IPS-NIHi7 (cell line): ENCODE results near the gene UBE2A.

Experiments
- DNase-seq: peaks from one replicate; pipeline ENCODE4 v3.0.0; 2012; ENCODE audit warnings: mixed read lengths; ENCODE audit errors: extremely low spot score

Gene UBE2A

DNA sequence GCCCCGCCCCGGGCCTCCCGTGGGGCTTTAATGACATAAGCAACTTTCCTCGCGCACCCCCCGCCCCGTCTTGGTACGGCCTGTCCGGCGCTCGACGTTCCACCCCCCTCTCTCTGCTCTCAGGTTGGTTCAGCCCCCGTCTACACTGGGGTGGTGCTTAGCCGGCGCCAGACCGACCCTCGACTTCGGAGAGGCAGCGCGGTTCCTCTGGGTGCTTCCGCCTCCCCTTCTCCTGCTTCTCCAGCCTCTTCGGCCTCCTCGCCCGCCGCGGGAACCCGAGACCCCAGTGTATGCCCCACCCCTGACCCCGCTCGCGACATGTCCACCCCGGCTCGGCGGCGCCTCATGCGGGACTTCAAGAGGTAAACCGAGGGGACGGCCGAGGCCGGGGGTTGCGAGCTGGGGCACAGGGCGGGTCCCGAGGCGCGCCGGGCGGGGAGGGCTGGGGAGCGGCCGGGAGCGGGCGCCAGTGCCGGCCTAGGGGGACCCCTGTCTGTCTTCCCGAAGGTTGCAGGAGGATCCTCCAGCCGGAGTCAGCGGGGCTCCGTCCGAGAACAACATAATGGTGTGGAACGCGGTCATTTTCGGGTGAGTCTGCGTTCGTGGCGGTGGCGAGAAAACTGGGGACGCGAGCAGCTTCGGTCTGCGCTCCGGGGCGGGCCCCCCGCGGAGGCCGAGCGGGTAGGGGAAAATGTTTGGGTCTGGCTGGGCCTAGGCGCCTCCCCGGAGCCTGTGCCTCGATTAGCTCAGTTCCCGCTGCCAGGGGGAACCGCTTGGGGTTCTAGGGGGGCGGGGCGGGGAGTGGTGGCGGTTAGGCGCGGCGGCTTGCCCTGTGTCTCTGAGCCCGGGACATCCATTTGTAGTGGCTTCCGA, at the start of gene UBE2A:
UBE2A (plus strand) TSS at position 170 of the 873 bp plus-strand sequence; CDS start at position 319, 149 bp downstream.
- peak; percentile 87 for DNase-seq

DNA sequence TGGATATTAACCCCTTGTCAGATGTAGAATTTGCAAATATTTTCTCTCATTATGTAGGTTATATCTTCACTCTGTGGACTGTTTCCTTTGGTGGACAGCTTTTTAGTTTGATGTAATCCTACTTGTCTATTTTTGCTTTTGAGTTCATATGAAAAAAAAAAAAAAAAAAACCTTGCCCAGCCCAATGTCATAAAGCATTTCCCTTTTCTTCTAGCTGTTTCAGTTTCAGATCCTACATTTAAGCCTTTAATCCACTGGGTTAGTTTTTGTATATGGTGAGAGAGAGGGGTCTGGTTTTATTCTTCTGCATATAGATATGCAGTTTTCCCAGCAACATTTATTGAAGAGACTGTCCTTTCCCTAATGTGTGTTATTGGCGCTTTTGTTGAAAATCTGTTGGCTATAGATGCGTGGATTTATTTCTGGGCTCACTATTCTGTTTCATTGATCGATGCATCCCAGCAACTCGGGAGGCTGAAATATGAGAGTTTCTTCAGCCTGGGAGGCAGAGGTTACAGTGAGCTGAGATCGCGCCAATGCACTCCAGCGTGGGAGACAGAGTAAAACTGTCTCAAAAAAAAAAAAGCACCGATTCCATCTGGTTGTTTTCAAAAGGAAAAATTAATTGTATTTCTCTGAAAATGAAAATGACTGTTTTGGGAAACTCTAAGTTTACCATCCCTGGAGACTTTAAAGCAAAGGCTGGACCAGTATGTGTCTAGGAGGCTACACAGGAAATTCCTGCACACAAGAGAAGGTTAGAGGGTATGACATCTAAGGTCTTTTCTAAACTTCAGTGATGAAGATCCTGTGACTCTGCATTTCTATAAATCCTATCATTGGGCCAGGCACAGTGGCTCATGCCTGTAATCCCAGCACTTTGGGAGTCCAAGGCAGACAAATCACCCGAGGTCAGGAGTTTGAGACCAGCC, 44.8 kb upstream of the UBE2A start:
- no peak for DNase-seq

DNA sequence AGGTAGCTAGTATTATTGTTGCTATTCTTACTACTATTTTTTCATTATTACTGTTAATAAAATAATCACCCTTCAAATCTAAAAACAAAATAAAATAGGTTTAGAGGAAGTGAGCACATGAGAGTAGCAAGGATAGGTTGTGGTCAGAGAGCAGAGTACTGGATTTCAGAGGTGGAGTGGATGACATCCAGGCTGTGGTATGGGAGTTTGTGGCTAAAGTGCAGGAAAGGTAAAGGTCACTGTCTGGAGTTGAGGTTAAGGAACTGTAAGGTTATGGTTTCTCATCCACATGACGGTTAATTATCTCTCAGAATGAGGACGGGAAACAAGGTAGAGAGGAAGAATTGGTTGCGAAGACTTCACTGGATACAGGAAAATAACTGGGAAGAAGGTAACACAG, 36.9 kb upstream of the UBE2A start:
- no peak for DNase-seq

DNA sequence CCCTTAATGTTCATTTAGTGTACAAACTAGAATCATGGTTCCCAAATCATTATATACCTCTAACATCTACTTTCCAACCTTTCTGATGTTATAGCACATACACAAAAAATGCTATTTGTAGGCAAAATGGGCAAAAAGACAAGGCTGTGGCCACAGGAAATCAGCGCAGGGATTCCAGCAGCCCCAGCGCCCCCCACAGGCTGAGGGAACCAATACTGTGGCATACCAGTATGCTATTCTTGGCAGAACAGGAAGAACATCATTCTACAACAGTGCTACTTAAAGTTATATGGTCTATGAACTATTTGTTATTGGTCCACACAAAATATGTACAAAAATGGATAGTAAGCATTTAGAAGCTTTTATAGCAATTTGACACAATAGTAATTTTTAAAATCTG, 34.5 kb upstream of the UBE2A start:
- peak; percentile 39 for DNase-seq

DNA sequence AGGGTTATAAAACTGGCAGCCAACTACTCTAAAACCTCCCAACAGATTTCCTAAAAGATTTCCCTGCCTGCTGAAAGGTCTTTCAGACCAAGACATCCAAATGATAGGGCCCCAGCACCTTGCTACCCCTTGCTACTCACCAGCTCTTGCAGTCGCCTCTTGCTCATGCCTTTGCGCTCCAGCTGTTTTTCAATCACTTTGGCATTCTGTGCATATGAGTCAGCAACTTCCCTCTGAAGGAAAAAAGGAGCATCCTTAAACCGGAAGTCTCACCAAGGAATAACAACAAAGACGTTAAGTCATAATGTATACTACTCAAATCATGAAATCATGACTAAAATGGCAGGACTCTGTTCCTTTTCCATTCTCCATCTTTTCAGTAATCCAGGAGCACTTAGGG, 33.2 kb upstream of the UBE2A start:
- DNase-seq, result peak; percentile 26

DNA sequence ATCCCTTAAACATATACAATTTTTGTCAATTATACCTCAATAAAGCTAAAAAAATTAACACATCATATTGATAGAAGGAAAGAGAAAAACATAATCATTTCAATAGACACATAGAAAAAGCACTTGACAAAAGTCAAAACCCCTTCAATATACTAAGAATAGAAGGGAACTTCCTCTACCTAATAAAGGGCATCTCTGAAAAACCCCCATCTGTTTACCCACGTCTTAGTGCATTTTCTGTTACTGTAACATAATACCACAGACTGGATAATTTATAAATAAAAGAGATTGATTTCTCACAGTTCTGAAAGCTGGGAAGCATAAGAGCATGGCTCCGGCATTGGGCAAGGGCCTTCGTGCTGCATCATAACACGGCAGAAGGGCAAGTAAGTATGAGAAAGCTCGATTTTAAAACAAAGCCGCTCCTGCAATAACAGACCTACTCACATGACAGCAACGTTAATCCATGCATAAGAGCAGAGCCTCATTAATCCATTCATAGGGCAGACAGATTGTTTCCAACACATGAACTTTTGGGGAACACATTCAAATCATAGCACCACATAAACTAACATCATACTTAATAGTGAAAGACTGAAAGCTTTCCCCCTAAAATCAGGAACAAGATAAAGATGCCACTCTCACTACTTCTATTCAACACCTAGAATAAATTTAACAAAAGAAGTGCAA, 24.9 kb upstream of the UBE2A start:
- DNase-seq, result no peak

DNA sequence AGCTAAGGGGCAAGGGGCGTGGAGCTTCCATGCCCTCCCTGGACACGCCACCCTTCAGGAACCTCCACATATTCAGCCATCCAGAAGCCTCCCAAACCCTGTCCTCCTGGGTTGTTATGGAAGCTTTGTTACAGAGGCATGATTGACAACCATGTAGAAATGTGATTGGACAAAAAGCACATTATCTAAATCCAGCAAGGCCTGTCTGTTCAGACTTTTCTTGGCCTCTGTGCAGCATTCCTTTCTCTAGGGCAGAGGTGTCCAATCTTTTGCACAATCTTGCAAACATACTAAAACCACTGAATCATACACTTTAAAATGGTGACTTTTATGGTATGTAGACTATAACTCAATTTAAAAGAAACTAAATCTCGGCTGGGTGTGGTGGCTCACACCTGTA, 21.9 kb upstream of the UBE2A start:
- no peak for DNase-seq

DNA sequence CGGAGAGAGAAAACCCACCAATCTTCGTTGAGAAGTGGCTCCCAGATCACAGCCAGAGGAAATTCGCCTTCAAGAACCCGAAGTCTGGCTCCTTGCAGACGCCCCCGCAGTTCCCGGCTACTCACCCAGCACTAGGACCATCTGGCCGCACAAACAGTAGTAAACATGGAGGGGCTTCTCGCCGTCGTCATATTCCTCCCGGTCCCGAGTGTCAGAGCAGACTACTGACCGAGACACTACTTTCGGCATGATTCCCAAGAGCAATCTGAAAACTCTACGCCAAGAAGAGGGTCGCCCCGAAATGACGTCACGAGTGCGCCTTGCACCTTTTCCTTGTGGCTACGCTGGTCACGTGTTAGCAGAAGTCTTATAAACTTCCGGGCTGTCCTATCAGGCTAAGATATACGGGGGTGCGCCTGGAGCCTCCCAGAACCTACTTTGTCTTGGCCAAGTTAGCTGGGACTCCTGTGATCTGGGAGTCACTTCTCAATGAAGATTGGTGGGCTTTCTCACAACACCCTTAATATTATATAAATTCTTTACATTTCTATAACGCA, 9.2 kb upstream of the UBE2A start, which contains the start of gene STEEP1:
STEEP1 (minus strand) TSS at position 303 of the 557 bp plus-strand sequence; CDS start at position 249, 54 bp downstream.
- DNase-seq, result peak; percentile 85

DNA sequence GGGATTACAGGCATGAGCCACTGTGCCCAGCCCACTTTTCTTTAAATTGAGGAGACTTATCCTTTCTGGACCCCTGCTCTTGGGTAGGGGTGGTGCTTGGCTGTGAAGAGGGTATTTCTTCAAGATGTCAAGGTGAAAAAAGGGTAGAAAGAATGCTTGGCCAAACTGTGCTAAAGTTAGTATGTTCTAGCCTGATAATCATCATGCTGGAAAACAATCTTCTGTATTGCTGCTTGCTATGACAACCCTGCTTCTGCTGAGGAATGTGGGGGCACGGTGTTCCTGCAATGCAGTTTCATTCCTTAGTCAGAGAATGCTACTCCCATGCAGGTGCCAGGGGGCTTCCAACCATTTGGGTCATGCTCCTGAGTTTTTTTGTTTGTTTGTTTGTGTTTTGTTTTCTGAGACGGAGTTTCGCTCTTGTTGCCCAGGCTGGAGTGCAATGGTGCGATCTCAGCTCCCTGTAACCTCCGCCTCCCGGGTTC, 4.0 kb upstream of the UBE2A start:
- no peak for DNase-seq

DNA sequence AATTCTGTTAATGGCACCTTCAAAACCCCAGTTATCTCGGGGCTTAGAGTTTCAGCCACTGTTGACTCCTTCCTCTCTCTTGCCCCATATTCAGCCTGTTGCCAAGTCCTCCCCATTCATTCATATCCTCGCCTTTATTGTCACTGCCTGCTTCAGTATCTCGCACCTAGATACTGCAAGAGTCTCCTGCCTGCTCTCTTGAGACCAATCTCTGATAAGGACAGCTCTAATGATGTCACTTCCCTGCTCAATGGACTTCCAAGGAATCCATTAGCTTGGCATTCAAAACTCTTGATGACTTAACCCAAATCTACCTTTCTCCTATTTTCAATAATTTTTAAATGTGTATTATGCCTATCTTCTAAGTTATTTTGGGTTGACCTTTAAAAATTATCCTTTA, 1.1 kb upstream of the UBE2A start:
- DNase-seq, result peak; percentile 9

DNA sequence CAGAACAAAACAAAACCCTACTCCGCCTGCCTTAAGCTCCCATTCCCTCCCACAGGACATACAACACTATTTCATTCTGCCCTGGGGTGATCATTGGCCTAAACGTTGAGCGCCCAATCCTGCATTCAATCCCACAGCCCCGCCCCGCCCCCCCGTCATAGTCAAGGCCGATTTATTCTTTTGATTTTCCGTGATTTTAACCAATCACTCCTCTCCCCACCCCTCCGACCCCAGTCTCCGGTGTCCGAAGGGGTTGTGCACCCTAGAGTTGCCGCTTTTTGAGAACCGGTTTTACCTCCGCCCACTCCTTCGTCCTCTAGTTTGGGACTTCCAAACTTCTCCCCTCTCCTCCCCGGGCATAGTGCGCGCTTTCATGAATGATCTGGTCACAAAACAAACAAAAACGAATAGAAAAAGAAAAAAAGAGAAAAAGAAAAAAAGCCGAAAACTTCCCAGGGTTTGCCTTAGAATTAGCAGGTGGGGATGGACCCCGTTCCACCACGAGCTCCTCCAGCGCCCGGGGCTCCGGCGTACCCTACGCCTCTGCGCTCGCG, 446 bp upstream of the UBE2A start:
- peak; percentile 22 for DNase-seq

DNA sequence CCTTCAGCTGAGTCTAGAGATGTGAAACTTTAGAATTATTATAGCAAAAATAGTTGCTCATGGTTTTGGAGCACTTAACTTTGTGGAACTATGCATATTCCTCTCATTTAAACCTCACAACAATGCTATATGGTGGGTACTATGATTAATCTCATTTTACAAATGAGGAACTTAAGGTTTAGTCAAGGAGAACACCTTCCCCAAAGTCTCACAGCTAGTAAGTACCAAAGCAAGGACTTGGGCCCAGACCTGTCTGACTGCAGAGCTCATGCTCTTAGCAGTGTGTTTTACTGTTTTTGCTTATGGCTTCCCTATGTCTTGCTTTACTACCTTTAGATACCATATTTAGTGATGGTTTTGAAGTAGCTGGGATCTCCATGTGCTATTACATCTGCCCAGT, 5.1 kb downstream of the UBE2A start:
- no peak for DNase-seq

DNA sequence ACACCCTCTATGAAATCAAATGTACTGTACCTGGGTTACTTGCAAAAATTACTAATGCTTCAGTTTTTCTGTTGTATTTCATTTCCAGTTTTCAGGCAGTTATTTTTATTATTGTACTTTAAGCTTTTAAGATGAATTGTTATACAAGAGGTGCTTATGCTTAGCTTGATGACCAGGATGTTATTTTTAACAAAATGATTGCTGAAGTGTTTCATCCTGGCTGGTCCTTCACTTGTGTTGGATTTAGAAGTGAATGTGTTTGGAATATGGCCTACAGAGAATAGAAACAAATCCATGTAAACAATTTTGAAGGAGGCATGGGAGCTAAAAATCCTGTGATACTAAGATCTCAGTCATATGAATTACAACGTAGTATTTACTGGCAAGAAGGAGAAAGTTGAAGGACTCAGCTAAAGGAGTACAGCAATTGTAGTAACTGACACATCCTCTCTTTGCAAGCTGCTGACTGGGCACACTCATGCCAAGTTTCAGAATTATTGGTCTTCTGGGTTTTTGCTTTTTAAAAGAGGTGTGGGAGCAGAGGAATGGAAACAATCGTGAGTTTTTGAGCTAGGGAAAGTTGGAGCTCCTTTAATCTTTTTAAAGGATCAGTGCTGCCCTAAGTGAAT, 9.2 kb downstream of the UBE2A start:
- no peak for DNase-seq

DNA sequence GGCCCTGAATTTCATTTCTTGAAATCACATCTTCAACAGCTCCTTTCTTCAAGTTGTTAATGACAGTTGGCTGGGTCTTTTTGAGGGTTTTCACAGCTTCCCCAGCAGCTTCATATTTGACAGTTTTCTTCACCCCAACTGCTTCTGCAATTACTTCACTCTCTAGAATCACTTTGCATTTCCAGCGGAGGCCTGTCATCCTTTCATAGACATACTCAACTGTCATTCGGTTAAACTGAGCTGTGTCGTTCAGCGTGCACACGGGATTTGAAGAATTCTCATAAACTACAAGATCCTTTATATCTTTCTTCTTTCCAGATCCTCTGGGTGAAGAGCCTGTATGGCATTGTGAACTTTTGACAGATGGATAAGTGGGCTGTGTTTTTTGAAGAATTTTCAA, 15.4 kb downstream of the UBE2A start:
- no peak for DNase-seq

DNA sequence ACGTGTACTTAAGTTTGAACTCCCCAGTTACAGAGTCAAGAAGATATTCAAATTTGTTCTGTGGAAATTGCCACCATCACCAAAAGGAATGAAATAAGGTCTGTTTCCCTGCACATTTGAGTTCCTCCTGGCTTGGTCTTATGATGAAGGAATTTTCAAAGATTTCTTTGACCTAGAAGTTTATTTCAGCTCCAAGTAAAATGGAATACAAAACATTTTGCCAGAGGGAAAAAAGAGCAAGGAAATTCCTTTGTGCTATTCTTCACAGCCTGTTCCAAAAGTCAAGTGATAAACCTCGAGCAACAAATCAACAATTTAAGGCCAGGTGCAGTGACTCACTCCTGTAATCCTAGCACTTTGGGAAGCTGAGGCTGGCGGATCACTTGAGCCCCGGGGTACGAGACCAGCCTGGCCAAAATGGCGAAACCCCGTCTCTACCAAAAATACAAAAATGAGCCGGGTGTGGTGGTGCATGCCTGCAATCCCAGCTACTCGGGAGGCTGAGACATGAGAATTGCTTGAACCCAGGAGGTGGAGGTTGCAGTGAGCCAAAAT, 28.4 kb downstream of the UBE2A start:
- DNase-seq, result no peak

DNA sequence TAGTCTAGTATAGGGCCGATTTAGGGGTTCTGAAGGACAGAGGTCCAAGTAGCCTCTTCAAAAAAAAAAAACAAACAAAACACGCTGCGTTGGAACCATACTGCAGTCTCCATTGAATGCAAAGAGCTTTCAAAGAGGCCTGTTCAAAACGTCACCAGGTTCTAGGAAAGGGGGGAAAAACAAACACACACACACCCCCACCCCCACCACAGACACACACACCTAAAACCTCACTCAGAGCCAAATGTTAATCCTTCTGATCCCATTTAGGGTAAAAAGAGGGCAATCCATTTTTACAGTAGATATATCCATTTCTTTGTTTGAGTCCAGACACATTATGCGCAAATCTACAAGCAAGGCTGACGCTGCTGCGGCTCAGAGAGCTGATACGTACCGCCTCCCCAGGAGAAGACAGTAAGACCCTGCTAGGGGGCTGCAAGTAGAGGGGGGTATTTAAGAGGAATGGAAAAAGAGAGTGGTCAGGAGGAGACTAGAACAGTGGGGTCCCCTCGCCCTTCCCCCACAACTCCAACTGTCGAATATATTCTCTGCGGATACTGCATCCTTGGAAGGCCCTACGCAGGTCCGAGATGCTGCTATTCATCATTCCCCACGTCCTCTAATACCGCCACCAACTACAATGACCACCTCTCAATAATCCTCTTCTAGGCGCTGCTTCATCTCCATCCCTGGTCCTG, 30.6 kb downstream of the UBE2A start:
- no peak for DNase-seq

DNA sequence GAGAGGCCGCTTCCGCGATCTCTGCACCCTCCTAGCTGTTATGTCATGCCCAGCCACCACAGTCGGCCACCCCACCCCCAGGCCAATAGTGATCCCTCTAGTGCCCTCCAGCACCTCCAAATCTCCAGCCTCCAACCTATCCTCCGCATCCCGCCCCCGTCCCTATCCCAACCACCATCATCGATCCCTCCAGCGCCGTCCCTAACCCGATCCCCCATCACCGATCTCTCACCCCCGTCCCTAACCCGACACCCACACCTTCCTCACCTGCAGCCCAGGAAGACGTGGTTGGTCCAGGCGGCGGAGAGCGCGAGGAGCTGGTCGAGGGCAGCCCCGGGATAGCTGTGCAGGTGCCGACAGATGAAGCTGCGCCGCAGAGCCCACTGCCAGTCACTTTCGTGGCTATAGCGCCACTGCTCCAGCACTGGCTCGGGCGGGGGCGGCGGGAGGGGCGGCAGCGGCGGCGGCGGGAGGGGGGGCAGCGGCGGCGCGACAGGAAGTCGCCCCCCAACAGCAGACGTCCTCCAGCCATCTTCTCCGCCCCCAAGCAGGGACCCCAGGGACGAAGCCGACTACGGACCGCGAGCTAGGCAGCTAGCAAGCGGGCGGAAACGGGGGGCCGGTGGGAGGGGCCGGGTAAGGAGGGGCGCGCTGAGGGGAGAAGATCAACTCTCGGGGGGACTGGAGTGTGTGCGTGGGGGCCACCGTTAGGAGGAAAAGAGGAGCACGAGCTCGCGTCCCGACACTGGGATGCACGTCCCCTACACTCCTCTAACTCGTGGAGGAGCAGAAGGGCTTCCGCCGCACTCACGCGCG, 31.3 kb downstream of the UBE2A start:
- peak; percentile 32 for DNase-seq

DNA sequence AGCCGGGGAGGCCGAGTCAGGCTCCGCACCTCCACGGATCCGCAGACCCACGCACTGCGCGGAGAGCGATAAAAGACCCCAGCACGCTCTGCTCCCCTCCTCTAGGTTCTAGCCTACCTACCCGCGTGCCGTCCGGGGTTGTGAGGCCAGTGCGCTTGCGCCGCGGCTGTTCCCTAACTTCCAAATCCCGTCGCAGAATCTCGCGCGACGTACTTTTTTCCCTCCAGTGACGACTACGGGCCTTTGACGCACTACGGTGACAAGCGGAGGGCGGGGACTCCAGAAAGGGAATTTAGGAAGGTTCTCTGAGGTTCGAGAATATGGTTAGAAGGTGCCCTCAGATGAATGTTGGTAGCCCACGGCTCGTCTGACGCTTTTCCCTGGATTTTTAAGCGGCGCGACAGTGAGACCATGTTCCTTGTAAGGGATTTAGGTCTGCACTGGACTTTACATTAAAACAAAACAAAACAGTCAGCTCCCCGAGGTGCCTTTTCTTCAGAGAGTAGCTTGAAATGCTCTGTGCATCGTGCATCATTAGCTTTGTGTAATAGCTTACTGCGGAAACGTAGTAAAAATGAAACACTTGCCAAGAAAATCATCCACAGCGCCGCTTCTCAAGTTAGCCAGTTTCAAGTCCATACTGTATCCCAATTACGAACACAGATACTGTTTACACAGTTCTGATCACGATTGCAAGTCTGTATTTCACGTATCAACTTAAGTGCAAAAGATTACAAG, 32.1 kb downstream of the UBE2A start, which contains the start of gene NKRF:
NKRF (minus strand) TSS at position 145 of the 738 bp plus-strand sequence.
- DNase-seq, result peak; percentile 80
